Kidney (tissue), 14 donors: ENCODE measurements around the gene LCA5. TPM values are rescaled to one million over a fixed set of nuclear protein-coding genes. Genes with fewer than 3 reads are reported as not detected.

ENCODE experiments used
- DNase-seq, 5 donors: peaks; one replicate each; pipeline ENCODE4 v3.0.0-alpha.2; 2013 to 2020
- FAIRE-seq: peaks from 2 replicates; lab custom pipeline; 2012; peaks lifted over from hg19 to GRCh38; lab: Jason Lieb, UNC
- H3K27ac ChIP-seq, 2 donors: one replicate each; pipeline ENCODE4 v1.7.0; 2013; ENCODE audit warnings: low read depth in 2 of 2, low read length in 2 of 2, inconsistent platforms in 1 of 2
- H3K27me3 ChIP-seq: one replicate; pipeline ENCODE4 v1.7.1; 2013; ENCODE audit warnings: low read length, inconsistent platforms; ENCODE audit not compliant: control insufficient read depth, insufficient read depth
- H3K36me3 ChIP-seq, 3 donors: one replicate each; pipeline versions ENCODE4 v1.7.0 to v1.7.1; 2013; ENCODE audit warnings: low read length in 3 of 3, control low read depth in 1 of 3, inconsistent platforms in 1 of 3; ENCODE audit not compliant: insufficient read depth in 3 of 3, control insufficient read depth in 2 of 3
- H3K4me1 ChIP-seq, 3 donors: one replicate each; pipeline versions ENCODE4 v1.7.0 to v1.7.1; 2013; ENCODE audit warnings: low read length in 3 of 3, inconsistent platforms in 1 of 3, low read depth in 1 of 3; ENCODE audit not compliant: control insufficient read depth in 2 of 3, insufficient read depth in 2 of 3
- H3K4me3 ChIP-seq, 3 donors: one replicate each; pipeline versions ENCODE4 v1.7.0 to v1.8.1; 2013; ENCODE audit warnings: low read length in 3 of 3, control low read depth in 1 of 3, inconsistent platforms in 1 of 3
- H3K9ac ChIP-seq, 3 donors: one replicate each; pipeline versions ENCODE4 v1.7.0 to v1.7.1; 2013; ENCODE audit warnings: low read length in 3 of 3, control low read depth in 1 of 3, inconsistent platforms in 1 of 3
- H3K9me3 ChIP-seq, 3 donors: one replicate each; pipeline versions ENCODE4 v1.7.0 to v1.7.1; 2013; ENCODE audit warnings: low read length in 3 of 3, control low read depth in 1 of 3, inconsistent platforms in 1 of 3; ENCODE audit not compliant: control insufficient read depth in 2 of 3, insufficient read depth in 1 of 3
- intact Hi-C: fragments of 100-400 bp; cut with DNase I; formaldehyde crosslinking; loops from one replicate; pipeline ENCODE4 v1.11.1; 2022
- polyA plus RNA-seq: library from polyadenylated mRNA; stranded (reverse); fragments of 350-450 nt; fragmentation: Illumina TruSeq; extraction: RNeasy Lipid Tissue Mini Kit (QIAGEN cat#74804); gene quantifications from one replicate; pipeline ENCODE4 v1.2.3, GENCODE V29; 2014; ENCODE audit warnings: low read depth, low replicate concordance; ENCODE audit not compliant: insufficient read depth
- total RNA-seq: library from RNA; stranded (reverse); fragmentation: NEBNext Ultra II Directional; extraction: Animal tissue kit (Norgen Biotek cat#: 25700); gene quantifications from one replicate; pipeline ENCODE4 v1.2.1, GENCODE V29; 2021
- TF ChIP-seq, protein P1 (sequence below): IDR thresholded peaks from 3 replicates; pipeline ENCODE4 v1.5.1; 2012; ENCODE audit warnings: mild to moderate bottlenecking, moderate library complexity, borderline replicate concordance; ENCODE audit not compliant: insufficient read depth; ENCODE audit errors: extremely low read depth
- donor health status: control.
- donor health status: control.
- donor health status: control.
- donor health status: control.
- donor health status: control.
- donor health status: DM: yes; HTN: yes; CAD: no.
- donor health status: Normal renal cell carcinoma (clear cell type).

The LCA5 gene
- total and polyA plus RNA-seq, 2 donors from 2014 or later = 2.0 to 4.8 TPM

GRCh38 chr6:79469376-79470246 lies 67.6 kb downstream of the LCA5 start:
- TF ChIP-seq, protein P1, sequence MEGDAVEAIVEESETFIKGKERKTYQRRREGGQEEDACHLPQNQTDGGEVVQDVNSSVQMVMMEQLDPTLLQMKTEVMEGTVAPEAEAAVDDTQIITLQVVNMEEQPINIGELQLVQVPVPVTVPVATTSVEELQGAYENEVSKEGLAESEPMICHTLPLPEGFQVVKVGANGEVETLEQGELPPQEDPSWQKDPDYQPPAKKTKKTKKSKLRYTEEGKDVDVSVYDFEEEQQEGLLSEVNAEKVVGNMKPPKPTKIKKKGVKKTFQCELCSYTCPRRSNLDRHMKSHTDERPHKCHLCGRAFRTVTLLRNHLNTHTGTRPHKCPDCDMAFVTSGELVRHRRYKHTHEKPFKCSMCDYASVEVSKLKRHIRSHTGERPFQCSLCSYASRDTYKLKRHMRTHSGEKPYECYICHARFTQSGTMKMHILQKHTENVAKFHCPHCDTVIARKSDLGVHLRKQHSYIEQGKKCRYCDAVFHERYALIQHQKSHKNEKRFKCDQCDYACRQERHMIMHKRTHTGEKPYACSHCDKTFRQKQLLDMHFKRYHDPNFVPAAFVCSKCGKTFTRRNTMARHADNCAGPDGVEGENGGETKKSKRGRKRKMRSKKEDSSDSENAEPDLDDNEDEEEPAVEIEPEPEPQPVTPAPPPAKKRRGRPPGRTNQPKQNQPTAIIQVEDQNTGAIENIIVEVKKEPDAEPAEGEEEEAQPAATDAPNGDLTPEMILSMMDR = no peak
- H3K27me3 ChIP-seq = no peaks in the 10 kb centered on the region
- no peak overlapping the region for H3K4me3 ChIP-seq
- no peak for DNase-seq
- peaks cover 0 to 4% (median 0%) of the 10 kb centered on the region in 3 donors for H3K4me1 ChIP-seq
- H3K9ac ChIP-seq = no peak overlapping the region
- H3K9me3 ChIP-seq = no peaks in the 10 kb centered on the region
- no peak for FAIRE-seq
- intact Hi-C loops = no loop called here
- no peak overlapping the region for H3K27ac ChIP-seq
- H3K36me3 ChIP-seq = no peaks in the 10 kb centered on the region

DNA sequence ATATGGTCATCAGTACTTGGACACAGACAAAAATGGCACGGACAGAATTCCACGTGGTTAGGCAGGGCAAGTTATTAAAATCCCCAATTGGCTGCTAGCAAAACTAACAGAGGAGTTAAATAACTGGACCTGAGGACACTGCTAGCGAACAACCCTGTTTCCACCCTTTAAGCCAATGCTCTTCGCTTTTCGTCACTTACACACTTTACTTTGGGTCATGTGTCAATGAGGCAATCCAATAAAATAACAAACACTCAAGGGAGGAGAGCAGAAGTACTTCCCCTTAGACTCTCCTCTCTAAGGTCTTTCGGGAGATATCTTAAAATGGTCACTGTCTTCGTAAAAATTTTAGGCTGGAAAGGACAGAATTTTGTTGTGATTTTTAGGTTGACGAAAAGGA lies 68.6 kb downstream of the LCA5 start:
- Histone ChIP-seq H3K9ac (no peak overlapping the region), H3K27me3 (no peaks in the 10 kb centered on the region), H3K36me3 (no peaks in the 10 kb centered on the region), H3K4me3 (no peak overlapping the region), H3K4me1 (peaks cover 0 to 4% (median 1%) of the 10 kb centered on the region in 3 donors), H3K27ac (no peak overlapping the region), H3K9me3 (no peaks in the 10 kb centered on the region)
- intact Hi-C loops = no loop called here
- DNase-seq (no peak), FAIRE-seq (no peak)
- TF ChIP-seq, protein P1 = no peak

DNA sequence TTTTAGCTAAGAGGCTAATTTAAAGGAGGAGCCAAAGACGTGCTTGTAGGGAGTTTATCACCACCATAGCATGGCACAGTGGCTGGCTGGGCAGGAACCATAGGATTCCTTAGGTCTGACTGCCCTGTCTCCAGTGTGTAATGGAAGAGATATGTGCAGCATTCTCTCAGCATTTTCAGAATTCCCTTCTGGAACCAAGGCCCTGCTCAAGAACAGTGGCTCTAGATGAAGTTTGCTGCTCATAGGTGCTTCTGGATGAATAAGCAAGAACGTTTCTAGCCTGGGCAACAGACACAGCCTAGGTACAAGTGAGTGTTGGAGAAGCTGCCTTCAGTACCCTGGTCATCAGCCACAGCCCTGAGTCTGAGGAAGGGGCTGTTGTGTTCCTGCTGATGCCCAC lies 69.1 kb downstream of the LCA5 start:
- Histone ChIP-seq H3K9ac (no peak overlapping the region), H3K27me3 (no peaks in the 10 kb centered on the region), H3K4me1 (peaks cover 0 to 4% (median 4%) of the 10 kb centered on the region in 3 donors), H3K27ac (no peak overlapping the region), H3K4me3 (no peak overlapping the region), H3K9me3 (no peaks in the 10 kb centered on the region), H3K36me3 (no peaks in the 10 kb centered on the region)
- FAIRE-seq = no peak
- TF ChIP-seq, protein P1 = no peak
- intact Hi-C loops = no loop called here
- no peak for DNase-seq
